Loucy (cell line): ENCODE data around the gene RNF4.

Experiments
- H2AFZ ChIP-seq: fragments of 200-600 bp; sonication (generic); 2 replicates; pipeline ENCODE4 v1.6.0; 2016; ENCODE audit warnings: antibody characterized with exemption, mild to moderate bottlenecking, low read length, moderate library complexity
- H3F3A ChIP-seq: fragments of 200-600 bp; 2 replicates; pipeline ENCODE4 v1.6.0; 2016; ENCODE audit warnings: antibody characterized with exemption, low read depth, mild to moderate bottlenecking
- H3K27me3 ChIP-seq: fragments of 200-600 bp; sonication (generic); 2 replicates; pipeline ENCODE4 v1.6.1; 2014; ENCODE audit warnings: low read length, mild to moderate bottlenecking; ENCODE audit not compliant: insufficient read depth, poor library complexity, severe bottlenecking
- H3K36me3 ChIP-seq: fragments of 200-600 bp; sonication (generic); 2 replicates; pipeline ENCODE4 v1.6.1; 2016; ENCODE audit warnings: low read length; ENCODE audit not compliant: insufficient read depth
- H3K4me1 ChIP-seq: fragments of 200-600 bp; sonication (generic); 2 replicates; pipeline ENCODE4 v1.5.1; 2014; ENCODE audit warnings: low read length, mild to moderate bottlenecking; ENCODE audit not compliant: insufficient read depth, poor library complexity, severe bottlenecking
- H3K4me2 ChIP-seq: fragments of 200-600 bp; sonication (generic); 2 replicates; pipeline ENCODE4 v1.6.0; 2014; ENCODE audit warnings: antibody characterized with exemption, low read length, low read depth, mild to moderate bottlenecking; ENCODE audit not compliant: poor library complexity, severe bottlenecking
- H3K4me3 ChIP-seq: fragments of 200-600 bp; sonication (generic); 2 replicates; pipeline ENCODE4 v1.5.1; 2014; ENCODE audit warnings: low read length, mild to moderate bottlenecking, mixed read lengths; ENCODE audit not compliant: poor library complexity, severe bottlenecking
- H3K79me2 ChIP-seq: fragments of 200-600 bp; sonication (generic); 2 replicates; pipeline ENCODE4 v1.6.1; 2014; ENCODE audit warnings: low read length; ENCODE audit not compliant: insufficient read depth
- H3K9ac ChIP-seq: fragments of 200-600 bp; sonication (generic); 2 replicates; pipeline ENCODE4 v1.6.0; 2014; ENCODE audit warnings: mild to moderate bottlenecking, low read depth, low read length, moderate library complexity; ENCODE audit not compliant: poor library complexity, severe bottlenecking
- H3K9me2 ChIP-seq: fragments of 200-600 bp; sonication (generic); replicated peaks from 2 replicates; pipeline ENCODE4 v1.6.1; 2016; ENCODE audit warnings: low read depth, low read length, mixed read lengths
- H3K9me3 ChIP-seq: fragments of 200-600 bp; sonication (generic); 2 replicates; pipeline ENCODE4 v1.6.1; 2014; ENCODE audit warnings: mild to moderate bottlenecking, antibody characterized with exemption, low read length, low read depth; ENCODE audit not compliant: insufficient read depth
- H4K20me1 ChIP-seq: fragments of 200-600 bp; sonication (generic); 2 replicates; pipeline ENCODE4 v1.6.0; 2014; ENCODE audit warnings: antibody characterized with exemption, low read length, mild to moderate bottlenecking; ENCODE audit not compliant: insufficient read depth, poor library complexity, severe bottlenecking
- CTCF ChIP-seq: fragments of 200-600 bp; sonication (generic); conservative IDR thresholded peaks from 2 replicates; pipeline ENCODE4 v1.5.1; 2014; ENCODE audit warnings: mild to moderate bottlenecking, antibody characterized with exemption, low read length
- EZH2phosphoT487 ChIP-seq: fragments of 200-600 bp; IDR thresholded peaks from 2 replicates; pipeline ENCODE4 v1.6.1; 2018; ENCODE audit warnings: antibody characterized with exemption, mild to moderate bottlenecking, moderate library complexity, borderline replicate concordance

RNF4 gene

GRCh38 chr4:2442175-2442993 is 26.5 kb upstream of the RNF4 start:
- no peaks in the 10 kb centered on the region for H3K36me3 ChIP-seq
- H4K20me1 ChIP-seq: no peaks in the 10 kb centered on the region
- no peaks in the 10 kb centered on the region for H3K9me3 ChIP-seq
- peak overlapping the region; percentile 34 for H3K4me2 ChIP-seq
- TF ChIP-seq EZH2phosphoT487 (no peak), CTCF (no peak)
- H2AFZ ChIP-seq: peak overlapping the region; percentile 56; the same call in 1 of the 2 replicates
- H3F3A ChIP-seq: no peaks in the 10 kb centered on the region
- peaks cover 8% of the 10 kb centered on the region for H3K4me1 ChIP-seq
- H3K9ac ChIP-seq: no peak overlapping the region
- no peak overlapping the region for H3K4me3 ChIP-seq
- no peaks in the 10 kb centered on the region for H3K27me3 ChIP-seq
- no peaks in the 10 kb centered on the region for H3K79me2 ChIP-seq
- H3K9me2 ChIP-seq: no peaks in the 10 kb centered on the region

GRCh38 chr4:2443061-2443730 is 25.7 kb upstream of the RNF4 start:
- no peaks in the 10 kb centered on the region for H3K9me2 ChIP-seq

More at GRCh38 chr4:2443061-2443730, 25.7 kb upstream of the RNF4 start:
- Histone ChIP-seq H3K79me2 (no peaks in the 10 kb centered on the region), H3K4me3 (no peak overlapping the region), H3K27me3 (no peaks in the 10 kb centered on the region), H3K4me2 (no peak overlapping the region), H3K9me3 (no peaks in the 10 kb centered on the region), H3K9ac (no peak overlapping the region), H3F3A (no peaks in the 10 kb centered on the region), H3K36me3 (no peaks in the 10 kb centered on the region), H3K4me1 (peaks cover 8% of the 10 kb centered on the region), H2AFZ (no peak overlapping the region), H4K20me1 (no peaks in the 10 kb centered on the region)
- TF ChIP-seq CTCF (no peak), EZH2phosphoT487 (no peak)
